Measurements from ENCODE around the gene DEDD.

The DEDD gene, protein sequence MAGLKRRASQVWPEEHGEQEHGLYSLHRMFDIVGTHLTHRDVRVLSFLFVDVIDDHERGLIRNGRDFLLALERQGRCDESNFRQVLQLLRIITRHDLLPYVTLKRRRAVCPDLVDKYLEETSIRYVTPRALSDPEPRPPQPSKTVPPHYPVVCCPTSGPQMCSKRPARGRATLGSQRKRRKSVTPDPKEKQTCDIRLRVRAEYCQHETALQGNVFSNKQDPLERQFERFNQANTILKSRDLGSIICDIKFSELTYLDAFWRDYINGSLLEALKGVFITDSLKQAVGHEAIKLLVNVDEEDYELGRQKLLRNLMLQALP

DNA sequence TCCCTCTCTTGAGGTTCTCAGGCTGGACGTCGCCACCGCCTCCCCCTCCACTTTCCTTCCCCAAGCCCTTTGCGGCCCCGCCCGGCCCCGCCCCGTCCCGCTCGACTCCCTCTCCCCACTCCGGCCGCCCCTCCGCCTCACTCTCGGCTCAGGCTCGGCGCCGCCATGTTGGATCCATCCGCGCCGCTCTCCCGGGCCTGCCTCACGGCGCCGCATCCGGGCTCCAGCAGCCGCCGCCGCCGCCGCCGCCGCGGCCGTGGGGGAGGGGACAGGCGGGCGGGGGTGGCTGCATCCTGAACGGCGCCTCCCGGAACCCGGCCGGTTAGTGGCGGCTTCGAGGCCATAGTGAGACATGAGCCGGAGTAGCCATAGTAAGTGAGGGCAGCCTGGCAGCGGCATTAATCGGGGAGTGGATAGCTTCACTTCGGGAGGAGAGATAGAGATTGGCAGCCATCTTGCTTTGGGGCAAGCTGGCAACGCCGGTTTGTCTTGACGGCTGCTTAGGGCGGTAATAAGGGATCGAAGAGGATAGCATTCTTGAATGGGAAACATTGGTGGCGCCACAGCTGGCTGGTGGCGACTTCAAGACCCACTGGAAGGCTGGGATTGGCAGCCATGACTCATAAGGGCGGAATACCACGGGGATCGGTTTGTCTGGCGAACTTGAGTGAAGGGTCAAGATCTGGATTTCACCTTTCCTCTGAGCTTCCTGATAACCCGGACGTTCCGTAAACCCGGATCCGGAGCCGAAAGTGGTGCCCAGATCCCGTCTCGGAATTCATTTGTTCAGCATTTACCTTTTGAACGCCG lies at the start of gene DEDD:
Gene DEDD (minus strand): TSS at position 258 of the 810 bp plus-strand sequence. CDS start 8,205 bp downstream, outside the sequence.
- peak; percentile 90 for DNase-seq

DNA sequence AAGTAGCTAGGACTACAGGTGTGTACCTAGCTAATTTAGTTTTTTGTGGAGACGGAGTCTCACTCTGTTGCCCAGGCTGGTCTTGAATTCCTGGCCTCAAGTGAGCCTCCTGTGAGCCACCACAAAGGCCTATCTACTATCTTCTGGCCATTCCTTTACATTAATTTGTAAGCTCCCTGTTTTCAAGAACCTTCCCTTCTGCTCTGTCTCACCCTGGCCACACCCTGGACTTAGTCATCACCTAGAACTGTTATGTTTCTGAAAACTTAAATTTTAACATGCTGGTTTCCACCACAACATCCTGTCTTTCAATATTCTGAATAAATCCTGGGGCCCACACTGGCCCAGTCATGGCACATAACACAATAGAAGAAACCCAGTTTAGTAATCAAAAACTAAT lies 49.7 kb upstream of the DEDD start:
- no peak for DNase-seq

DNA sequence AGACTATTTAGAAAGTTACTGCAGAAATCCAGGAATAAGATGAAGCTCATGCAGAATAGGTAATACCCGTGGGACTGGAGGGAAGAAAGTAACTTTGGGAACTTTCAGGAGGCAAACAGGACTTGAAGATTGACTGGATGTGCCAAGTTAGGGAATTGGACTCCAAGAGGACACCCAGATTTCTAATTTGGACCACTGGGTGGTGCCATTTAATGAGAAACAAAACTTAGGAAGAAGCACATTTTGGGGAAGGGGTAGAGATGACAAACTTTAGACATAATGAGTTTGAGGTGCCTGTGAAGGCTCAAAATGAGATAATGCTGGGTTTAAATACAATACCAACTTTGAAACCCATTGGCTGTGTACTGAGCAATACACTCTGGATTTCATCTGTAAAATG lies 48.2 kb upstream of the DEDD start:
- no peak for DNase-seq

DNA sequence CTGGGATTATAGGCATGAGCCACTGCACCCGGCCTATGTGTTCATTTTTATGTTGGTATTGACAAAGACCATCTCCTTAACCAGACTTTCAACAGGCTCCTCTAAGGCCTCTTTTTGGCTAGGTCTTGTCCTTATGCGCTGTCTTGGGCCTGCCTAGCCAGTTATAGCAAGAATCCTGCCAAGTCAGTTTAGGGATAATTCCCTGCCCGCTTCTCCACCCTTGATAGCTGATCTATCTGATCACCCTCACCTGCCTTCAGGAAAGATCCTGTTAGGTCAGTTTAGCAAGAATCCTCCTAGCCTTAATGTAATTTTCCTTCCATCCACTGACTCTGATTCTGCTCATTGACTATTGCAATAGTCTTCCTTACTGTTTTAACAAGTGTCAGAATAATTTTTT lies 47.2 kb upstream of the DEDD start:
- no peak for DNase-seq

DNA sequence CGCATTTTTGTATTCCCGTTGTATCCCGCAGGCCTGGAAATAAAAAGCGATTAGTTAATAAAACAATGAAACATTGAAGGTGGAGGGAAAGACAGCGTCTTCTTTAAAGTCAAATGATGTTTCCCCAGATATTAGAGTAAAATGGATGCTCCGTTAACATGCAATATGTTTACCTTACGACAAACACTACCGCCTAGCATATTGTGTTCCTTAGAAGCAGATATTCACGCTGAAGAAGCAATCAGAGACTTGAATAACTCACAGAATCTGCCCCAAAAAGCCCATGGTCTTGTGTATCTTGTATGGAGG lies 45.4 kb upstream of the DEDD start:
- DNase-seq: no peak

DNA sequence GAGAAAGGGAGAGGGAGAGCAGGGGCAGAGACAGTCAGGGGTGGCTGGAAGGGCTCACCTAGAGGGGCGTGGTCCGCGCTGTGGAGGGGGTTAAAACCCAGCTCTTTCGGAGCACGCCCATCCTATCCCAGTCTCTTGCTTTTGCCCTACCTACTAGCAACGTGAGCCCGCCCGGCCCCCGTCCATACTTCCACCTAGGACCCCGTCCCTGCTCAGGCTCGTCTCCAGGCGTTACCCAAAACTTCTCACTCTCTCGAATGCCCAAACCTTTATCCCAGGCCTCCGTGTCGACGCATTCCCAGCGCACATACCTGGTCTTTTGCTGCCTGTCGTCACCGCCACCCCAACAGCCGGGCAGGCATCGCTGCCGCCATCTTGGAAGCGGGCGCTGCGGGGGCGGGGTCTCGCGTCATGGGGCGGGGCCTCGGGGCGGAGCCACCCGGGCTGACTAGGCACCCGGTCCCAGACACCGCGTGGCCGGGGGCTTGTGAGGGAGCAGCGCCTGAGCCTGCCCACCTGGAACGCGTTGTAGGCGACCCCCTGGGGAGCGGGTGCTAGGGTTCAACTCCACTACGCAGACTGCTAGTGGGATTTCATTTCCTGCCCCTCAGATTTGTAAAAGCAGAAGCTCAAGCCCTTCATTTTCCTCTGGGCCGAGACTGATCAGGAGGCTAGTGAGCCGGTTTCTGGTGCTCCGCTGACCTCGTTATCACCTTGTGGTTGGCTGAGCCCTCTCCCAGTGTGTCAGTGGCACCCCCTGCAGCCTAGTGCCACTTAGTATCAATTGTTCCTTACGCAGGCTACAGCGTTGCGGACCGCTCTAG lies 44.9 kb upstream of the DEDD start, which contains the start of gene B4GALT3:
Gene B4GALT3 (minus strand): TSS at position 396 of the 824 bp plus-strand sequence. CDS start 1,447 bp downstream, outside the sequence.
- DNase-seq: peak; percentile 69

DNA sequence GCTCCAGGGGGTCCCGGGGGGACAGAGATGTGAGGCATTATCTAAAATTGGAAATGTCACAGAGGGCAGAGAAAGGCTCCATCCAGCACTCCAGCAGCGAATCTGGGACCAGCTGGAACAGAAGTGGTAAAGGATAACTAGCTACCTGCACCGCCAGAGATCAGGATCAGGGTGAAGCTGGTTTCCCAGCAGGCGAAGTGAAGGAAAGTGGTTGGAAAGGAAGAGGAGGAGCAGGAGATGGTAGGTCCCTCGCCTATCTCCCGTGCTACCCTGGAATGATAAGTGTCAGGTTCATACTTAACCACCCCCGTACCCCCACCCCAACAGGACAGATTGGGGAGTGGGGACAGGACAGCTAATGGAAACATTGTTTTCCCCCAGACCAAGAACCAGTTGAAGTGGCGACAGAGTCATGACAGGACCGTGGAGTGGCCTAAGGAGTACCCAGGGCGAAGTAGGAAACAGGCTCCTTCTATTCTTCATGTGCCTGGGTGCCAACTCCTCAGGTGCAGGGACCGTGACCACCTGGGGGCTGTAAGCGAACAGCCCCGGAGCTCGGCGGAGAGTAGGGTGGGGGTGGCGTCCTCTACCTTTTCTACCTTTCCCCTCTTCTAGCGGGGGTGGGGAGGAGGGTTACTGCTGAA lies 44.1 kb upstream of the DEDD start:
- no peak for DNase-seq

DNA sequence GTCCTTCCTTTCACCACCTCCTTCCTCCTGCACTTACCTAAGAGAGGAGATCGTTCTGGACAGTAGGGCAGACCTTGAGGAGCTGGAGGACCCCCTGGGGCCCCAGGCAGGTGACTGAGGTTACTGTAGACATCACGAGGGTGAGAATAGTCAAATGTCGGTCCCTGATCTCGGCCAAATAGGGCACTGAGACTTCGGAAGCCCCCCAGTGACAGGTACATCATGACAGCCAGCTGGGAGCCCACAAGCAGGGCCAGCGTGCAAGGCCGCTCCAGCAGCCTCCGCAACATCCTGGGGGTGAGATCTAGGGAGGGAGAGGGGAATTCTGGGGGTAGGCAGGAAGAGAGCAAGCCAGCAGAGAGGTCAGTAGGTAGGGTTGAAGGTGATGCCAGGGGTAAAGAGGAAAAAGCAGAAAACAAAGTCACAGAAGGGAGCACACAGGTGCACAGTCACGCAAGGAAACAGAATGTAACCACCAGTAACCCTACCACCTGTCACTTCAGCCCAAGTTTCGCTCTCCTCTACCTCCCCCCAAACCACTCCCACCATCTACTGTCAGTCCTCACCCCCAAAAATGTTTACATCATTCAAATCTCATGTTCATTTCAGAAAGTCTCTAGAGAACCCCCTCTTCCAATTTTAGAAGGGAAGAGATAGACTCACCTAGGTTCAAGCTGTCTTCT lies 43.4 kb upstream of the DEDD start:
- DNase-seq: no peak

DNA sequence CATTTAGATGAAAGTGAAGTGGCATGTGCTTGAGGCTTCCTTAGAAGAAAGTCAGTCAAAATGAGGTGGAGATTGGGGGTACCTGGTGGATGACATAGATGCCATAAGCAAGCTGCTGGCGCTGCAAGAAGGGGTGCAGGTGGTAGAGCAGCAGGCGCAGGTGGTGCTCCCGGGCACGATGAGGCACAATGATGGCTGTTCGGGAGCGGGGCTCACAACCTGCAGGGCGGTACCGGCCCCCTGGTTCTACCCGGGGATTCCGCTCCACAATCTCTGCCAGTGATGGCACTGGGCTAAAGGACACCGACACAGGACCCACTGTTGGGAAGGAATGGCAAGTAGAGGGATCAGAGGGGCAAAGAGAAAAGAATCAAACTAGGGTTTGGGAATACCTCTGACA lies 42.4 kb upstream of the DEDD start:
- DNase-seq: no peak

DNA sequence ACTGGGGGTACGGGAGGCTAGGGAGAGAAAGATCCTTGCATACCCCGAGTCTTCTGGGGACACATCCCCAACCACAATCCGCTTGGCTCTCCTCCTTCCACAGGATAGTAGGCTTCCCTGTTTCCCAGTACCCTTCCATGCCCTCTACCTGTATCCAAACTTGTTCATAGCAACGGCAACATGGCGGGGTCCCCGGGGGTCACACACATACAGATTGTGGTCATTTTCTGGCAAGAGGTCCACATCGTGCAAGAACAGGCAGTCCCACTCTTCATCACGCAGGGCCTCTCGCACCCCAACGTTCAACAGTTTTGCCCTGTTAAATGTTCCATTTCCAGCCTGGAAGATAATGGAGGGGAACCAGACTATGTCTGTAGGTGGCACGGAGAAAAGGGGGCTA lies 41.2 kb upstream of the DEDD start:
- no peak for DNase-seq

DNA sequence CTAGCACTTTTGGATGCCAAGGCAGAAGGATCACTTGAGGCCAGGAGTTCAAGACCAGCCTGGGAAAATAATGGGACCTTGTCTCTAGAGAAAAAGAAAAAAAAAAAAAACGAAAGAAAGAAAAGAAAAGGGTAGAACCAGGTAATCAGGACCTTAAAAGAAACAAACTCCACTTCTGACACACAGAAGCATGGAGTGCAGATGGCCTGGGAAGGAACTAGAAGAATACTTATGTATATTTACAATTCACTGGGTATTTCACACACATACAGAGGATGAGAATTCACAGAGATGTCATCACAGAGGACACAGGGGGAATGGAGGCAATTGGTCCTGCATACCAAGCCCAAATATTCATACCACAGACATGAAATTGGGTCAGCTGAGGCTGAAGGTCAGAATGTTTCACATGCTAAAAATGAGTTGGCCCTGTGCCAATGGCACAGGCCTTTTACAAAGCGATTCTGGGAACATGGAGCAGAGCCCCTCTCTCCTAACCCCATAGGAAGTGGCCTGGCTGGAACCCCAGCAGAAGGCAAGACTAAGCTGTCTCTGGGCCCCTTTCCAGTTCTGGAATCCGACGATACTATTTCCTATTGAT lies 40.4 kb upstream of the DEDD start:
- no peak for DNase-seq

DNA sequence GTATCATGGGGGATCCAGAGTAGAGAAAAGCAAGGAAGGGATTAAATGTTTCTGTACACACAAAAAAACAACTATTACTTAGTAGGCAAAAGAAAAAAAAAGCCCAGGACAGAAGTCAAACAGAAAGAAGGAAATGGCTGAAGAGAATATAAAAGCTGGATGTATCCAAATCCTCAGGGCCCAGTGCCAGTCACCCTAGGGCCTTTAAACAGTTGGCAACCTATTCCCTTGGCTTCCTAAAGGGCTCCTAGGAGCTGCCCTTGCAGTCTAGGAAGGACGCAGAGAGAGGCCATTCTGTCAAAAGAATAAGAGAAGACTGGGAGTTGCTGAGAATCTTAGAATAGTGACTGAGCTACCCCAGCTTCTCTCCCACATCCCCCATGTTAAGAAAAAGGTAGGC lies 39.9 kb upstream of the DEDD start:
- DNase-seq: no peak

DNA sequence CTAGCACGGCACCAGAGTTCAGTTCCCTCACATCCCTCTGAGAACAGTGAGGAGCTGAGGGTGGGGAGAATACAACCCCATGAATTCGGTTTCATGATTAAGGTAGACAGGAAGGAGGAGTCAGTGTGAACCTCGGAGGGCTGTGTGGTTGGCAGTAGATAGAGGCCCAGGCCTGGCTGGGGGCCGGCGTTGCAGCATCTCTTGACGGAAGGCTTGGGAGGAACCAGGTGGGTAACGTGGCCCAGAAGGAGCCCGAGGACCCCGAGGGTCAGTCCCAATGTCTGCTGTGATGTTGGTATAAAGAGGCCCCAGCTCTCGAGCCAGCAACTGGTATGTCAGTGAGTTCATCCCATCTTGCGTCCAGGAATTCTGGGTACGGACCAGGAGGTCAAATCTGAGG lies 39.2 kb upstream of the DEDD start:
- no peak for DNase-seq

DNA sequence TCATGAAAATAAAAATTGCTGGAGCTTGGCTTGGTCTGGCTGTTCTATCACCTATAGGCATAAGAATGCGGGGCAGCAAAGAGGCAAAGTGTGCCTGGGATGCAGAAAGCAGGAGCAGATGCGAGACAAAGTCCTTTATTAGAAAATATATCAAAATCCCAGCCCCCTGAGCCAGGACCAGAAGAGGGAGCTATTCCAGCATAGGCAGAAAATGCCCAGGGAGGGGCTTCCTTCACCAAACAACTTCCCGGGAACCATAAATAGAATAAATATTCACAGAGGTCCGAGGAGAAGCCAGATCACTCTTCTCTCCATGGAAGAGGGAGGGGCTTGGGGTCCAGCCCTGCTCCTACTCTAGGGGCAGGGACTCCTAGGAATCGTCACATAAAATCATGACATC lies 38.7 kb upstream of the DEDD start:
- no peak for DNase-seq

DNA sequence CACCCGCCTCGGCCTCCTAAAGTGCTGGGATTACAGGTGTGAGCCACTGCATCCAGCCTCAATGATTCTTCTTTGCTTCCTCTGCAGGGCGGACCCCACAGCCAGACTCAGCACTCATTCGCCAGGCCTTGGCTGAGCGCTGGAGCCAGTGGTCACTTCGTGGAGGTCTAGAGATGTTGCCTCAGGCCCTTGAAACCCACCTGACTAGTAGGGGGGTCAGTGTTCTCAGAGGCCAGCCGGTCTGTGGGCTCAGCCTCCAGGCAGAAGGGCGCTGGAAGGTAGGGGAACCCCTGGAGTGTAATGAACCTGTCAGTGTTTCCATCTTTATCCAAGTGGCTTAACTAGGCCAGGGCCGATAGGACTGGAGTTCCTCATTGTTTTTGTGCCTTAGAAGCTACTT lies 36.4 kb upstream of the DEDD start:
- no peak for DNase-seq

DNA sequence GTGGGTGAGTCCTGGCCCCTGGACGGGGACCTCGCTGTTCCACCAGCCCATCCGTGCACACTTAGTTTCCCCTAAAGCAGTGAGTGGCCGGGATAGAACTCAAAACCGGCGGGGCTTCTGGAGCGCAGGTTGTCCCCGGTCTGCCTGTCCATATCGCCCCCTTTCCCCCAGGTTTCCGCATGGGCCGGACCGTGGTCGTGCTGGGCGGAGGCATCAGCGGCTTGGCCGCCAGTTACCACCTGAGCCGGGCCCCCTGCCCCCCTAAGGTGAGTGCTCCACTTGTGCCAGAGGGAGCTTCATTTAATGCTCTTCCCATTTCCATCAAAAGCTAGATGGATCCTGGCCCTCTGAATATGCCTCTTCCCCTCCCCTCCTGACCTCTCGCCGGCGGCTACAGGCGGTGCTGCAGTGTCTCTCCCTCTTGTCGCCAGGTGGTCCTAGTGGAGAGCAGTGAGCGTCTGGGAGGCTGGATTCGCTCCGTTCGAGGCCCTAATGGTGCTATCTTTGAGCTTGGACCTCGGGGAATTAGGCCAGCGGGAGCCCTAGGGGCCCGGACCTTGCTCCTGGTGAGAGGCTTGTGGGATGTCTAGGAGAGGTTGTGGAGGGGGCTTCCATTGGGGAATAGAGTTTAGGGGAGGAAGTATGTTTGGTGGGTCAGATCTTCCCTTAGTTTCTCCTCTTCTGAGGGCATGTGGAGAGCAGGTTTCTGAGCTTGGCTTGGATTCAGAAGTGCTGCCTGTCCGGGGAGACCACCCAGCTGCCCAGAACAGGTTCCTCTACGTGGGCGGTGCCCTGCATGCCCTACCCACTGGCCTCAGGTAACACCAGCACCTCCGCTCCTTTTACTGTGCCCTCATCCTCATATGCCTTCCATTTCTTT lies 34.4 kb upstream of the DEDD start:
- DNase-seq: no peak

DNA sequence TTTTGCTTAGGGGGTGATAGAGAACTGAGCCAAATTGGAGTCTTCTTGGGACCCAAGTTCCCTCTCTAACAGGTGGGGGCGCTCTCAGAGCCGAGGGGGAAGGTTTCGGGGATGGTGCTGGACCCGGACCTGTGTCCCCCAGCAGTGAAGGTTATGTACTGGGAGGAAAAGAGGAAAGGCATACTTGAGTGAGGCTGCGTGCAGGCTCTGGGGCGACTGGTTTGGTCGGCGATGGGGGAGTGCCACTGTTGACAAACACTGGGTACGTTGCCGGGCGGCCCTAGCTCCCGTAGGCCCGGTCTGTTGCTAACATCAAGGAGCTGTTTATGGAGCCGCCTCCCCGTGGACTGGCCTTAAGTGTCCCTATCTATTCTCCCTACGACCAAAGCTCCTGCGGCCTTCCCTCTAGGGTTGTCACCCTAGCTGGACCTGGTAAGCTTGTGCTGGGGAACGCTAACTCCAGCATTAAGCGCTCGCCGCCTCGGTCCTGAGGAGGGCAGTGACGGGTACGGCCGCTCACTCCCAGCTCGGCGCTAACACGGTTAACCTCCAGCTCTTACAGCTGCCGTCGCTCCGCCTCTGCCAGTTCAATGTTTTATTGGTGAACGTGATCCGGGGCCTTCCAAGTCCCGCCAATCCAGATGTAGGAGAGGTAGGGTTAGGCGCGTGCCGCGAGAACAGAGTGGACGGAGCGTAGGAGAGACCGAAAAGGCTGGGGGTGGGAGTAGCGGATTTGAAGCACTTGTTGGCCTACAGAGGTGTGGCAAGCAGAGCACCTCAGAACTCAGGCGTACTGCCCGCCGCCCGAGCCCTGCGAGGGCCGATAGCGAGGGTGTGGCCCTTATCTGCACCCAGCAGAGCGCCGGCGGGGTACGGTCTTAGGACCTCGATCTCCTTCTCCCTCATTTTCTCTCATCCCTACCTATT lies 33.5 kb upstream of the DEDD start, which contains the start of gene PPOX:
Gene PPOX (plus strand): TSS at position 685 of the 927 bp plus-strand sequence. CDS start 422 bp downstream, outside the sequence.
- DNase-seq: peak; percentile 94

DNA sequence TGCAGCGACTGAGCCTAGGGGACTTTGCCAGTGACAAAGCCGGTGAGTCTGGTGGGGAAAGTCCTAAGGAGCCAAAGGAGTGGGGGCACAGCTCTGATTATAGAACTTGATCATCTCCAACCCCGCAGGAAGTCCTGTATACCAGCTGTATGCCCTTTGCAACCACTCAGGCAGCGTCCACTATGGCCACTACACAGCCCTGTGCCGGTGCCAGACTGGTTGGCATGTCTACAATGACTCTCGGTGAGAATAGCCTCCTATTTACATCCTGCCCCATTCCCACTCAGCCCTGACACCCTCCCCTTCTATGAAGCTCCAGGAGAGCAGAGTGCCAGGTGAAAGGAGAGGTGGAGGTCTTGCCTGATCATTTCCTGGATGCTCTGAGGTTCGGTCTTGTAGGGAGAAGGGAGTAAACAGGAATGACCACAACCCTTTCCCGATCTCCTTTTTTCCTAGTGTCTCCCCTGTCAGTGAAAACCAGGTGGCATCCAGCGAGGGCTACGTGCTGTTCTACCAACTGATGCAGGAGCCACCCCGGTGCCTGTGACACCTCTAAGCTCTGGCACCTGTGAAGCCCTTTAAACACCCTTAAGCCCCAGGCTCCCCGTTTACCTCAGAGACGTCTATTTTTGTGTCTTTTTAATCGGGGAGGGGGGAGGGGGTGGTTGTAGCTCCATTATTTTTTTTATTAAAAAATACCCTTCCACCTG lies 32.6 kb upstream of the DEDD start:
- DNase-seq: no peak

DNA sequence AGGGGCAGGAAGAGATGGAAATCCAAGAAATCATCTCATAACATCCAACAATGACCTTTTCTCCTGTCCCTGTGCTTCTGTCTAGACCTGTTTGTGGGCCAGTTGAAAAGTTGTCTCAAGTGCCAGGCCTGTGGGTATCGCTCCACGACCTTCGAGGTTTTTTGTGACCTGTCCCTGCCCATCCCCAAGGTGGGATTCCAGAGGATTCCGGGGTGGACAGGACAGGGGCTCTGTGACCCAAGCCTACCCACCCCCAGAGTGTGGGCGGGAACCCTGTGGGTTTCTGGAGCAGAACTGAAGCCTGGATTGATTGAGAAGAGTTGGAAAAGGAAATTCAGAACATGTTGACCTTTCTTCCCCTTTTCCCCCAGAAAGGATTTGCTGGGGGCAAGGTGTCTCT lies 31.3 kb upstream of the DEDD start:
- no peak for DNase-seq
